Endothelial cell of hepatic sinusoid (primary cell): ENCODE data around the gene METTL13.

Experiments
- in situ Hi-C: cut with HindIII; loops from 2 replicates; pipeline ENCODE4 v1.10.0; 2017; ENCODE audit warnings: low sequenced_read_pairs

METTL13 gene

GRCh38 chr1:171800342-171800741 lies 18.9 kb downstream of the METTL13 start:
- in situ Hi-C loops: loop anchor here (5.0 kb wide), 1 partner anchor 182 kb away; no protein-coding TSS in a partner anchor

- in situ Hi-C loops: loop anchor here (5.0 kb wide), 1 partner anchor 181 kb away; no protein-coding TSS in a partner anchor
These were observed 19.4 kb downstream of the METTL13 start for GRCh38 chr1:171800851-171801250.

DNA sequence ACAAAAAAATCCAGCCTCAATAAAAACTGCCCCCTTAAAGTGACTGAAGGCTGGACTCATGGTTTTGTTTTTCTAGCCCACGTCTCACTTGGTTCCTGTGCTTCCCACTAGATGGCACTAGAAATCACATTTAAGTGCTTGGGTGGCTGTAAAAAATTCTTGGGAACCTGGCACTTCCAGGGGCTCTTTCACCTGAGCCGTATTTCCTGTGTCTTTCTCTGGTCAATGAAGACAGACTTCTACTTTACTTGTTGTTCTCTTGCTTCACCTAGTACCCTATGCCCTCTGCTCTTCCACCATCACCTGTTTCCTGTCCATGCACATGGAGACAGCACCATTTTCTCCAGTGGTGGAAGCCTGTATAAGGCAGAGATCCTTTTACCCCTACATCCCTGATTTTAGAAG lies 20.0 kb downstream of the METTL13 start:
- in situ Hi-C loops: loop anchor here (5.0 kb wide), 1 partner anchor 181 kb away; no protein-coding TSS in a partner anchor

- in situ Hi-C loops: loop anchor here (5.0 kb wide), 1 partner anchor 180 kb away; no protein-coding TSS in a partner anchor
These were observed 20.7 kb downstream of the METTL13 start for GRCh38 chr1:171802207-171802606.

DNA sequence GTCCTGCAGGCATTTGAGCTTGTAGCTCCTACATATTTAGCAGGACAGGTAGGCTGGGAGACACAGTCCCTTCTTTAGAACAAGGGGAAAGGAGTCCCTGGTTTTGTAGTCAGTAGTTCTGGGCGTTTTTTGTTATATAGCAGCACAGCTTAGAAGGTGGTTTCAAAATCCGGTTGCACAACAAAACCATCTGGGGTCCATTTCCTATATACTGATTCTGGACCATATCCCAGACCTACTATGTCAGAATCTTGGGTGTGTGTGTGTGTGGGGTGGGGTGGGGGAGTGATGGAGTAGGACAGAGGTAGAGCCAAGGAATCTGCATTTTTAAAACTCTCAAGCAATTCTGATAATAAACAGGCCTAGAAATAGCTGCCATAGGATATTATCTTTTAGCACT lies 21.6 kb downstream of the METTL13 start:
- in situ Hi-C loops: loop anchor here (5.0 kb wide), 1 partner anchor 179 kb away; no protein-coding TSS in a partner anchor

GRCh38 chr1:171803461-171804022 lies 22.1 kb downstream of the METTL13 start:
- in situ Hi-C loops: loop anchor here (5.0 kb wide), 1 partner anchor 179 kb away; no protein-coding TSS in a partner anchor

- in situ Hi-C loops: no loop called here
These were observed 24.1 kb downstream of the METTL13 start for GRCh38 chr1:171805395-171806115.

DNA sequence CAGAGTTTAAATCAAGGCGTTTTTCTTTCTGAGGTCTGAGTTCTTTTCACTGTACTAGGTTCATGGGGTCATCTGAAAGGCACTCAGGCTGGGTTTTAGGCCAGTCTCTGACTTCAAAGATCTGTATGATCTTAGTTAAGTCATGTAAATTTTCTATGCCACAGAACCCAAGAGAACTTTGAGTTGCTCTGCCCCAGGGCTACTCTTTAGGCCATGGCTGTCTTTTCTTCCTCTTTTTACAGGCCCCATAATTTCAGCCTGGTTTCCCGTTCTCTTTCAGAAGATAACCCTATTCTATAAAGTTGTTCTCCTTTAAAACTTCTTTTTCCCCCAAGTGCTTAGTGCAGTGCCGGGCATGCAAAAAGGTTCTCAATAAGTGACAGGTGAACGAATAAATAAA lies 26.1 kb downstream of the METTL13 start:
- in situ Hi-C loops: no loop called here

- in situ Hi-C loops: no loop called here
These were observed 28.4 kb downstream of the METTL13 start for GRCh38 chr1:171809834-171810233.

- in situ Hi-C loops: no loop called here
These were observed 30.2 kb downstream of the METTL13 start for GRCh38 chr1:171811672-171812071.

- in situ Hi-C loops: no loop called here
These were observed 33.2 kb downstream of the METTL13 start for GRCh38 chr1:171814692-171815091.

DNA sequence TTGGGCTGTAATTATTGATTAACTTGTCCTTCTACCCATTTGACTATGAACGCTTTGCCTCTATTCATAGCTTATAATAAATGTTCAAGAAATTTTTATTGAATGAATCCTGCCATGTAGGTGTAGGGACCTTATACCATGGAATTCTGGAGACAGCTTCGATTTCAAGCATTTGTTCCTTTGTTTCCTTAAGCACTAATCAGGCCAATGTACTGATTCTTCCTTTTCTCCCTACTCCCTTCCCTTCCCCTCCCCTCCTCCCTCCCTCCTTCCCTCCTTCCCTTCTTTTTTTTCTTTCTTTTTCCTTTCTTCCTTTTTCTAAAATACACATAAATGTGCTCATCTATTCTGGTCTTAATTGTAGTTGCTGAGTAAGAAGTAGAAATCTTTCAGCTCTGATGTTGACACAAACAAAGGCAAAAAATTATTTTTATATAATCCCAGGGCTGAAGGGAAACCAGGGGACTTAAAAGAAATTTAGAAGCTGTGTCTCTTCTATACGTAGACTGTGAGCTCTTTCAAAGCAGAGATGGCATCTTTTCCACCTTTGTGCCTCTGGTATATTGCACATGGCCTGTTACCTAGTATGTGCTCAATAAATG lies 34.9 kb downstream of the METTL13 start:
- in situ Hi-C loops: no loop called here

GRCh38 chr1:171817511-171818265 lies 36.2 kb downstream of the METTL13 start:
- in situ Hi-C loops: no loop called here

DNA sequence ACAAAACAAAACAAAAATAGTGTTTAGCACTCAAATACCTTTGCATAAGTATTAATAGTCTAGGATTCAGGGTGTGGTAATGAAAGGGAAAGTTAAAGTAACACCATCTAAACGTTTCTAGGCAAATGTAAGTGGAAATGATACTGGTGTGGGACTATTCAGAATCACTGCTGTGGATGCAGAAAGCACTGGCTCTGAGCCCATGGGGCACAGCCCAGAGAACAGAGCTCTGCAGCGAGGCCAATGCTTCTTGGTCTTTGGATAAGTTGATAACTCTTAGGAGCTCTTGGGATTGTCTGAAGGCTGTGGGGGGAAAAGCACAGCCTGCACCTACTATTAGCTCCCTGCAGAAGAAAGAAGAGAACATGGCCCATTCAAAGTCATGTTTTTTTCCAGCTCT lies 38.5 kb downstream of the METTL13 start:
- in situ Hi-C loops: no loop called here

- in situ Hi-C loops: no loop called here
These were observed 45.5 kb downstream of the METTL13 start for GRCh38 chr1:171826973-171827372.

GRCh38 chr1:171828794-171829193 lies 47.3 kb downstream of the METTL13 start:
- in situ Hi-C loops: no loop called here

DNA sequence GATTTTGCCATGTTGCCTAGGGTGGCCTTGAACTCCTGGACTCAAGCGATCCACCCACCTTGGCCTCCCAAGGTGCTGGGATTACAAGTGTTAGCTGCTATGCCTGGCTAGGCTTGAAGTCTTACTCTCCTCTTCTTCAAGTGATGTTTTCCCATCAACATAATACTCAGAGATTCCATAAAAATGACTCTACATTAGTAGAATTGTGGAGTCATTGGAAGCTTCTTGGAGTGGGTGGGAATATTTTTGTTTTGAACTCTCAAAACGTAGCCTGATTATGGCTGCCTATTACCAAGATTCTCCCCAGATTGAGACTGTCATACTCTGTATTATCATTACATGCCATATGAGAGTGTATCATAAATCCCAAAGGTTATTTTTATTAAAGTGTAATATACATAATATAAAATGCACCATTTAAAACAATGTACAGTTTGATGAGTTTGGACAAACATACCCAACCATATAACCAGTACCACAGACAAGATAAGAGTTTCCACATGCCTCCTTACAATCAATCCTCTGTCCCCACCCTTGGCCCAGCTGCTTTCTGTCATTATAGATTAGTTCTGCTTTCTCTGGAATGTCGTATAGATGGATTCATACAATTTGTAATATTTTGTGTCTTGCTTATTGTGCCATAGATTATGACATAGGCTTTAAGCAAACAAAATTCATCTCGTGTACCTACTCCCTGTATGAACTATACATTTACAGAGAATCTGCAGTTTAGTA lies 51.8 kb downstream of the METTL13 start:
- in situ Hi-C loops: no loop called here

GRCh38 chr1:171834821-171835220 lies 53.4 kb downstream of the METTL13 start:
- in situ Hi-C loops: no loop called here

GRCh38 chr1:171835891-171836290 lies 54.4 kb downstream of the METTL13 start:
- in situ Hi-C loops: no loop called here
